GM18517 (cell line): Measurements from ENCODE around the gene MRLN.
"Not testable (repeated sequence)": the region's sequence is repeated elsewhere in the genome, so short reads cannot be mapped to it uniquely, and the experiment has no call there.

Experiments used
- ATAC-seq: cut with Tn5 transposase; IDR thresholded peaks from one replicate; pipeline ENCODE4 v1.9.1; 2021; ENCODE audit warnings: mild to moderate bottlenecking, moderate library complexity; ENCODE audit not compliant: unreplicated experiment

MRLN gene

DNA sequence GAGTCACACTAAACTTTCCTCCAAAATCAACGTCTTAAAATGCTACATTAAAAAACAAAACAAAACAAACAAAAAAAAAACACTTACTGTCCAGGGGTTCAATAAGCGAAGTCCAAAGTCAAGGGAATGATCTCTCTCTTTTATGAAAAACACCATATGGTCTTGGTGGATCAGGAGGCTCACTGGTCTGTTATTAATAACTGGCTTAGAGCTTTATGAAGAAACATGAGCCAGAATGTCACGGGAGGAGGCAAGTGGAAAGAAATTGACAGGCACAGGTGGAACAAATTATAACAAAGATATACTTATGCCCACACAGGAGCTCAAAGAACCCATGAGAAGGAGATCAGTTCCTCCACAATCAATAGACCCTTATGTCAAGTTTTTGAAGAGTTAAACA lies at the start of gene MRLN:
Gene MRLN (minus strand): TSS at position 189 of the 400 bp plus-strand sequence.
- ATAC-seq, result no peak

DNA sequence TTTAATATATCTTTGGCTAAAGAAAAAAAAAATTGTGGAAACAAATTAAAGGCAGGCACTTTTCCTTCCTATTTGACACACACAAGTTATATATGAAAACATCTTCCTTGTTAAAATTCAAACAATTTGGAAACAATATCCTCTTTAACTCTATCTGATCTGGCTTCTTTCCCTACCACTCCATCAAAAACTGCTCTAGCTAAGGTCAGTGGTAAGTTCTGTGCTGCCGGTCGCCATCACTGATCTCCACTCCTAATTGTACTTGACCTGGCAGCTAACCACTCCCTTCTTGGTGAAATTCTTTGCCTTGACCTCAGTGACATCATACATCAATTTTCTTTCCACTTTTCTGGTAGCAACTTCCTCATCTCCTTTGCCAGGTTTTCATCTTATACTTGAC lies 47.9 kb upstream of the MRLN start:
- ATAC-seq, result no peak

DNA sequence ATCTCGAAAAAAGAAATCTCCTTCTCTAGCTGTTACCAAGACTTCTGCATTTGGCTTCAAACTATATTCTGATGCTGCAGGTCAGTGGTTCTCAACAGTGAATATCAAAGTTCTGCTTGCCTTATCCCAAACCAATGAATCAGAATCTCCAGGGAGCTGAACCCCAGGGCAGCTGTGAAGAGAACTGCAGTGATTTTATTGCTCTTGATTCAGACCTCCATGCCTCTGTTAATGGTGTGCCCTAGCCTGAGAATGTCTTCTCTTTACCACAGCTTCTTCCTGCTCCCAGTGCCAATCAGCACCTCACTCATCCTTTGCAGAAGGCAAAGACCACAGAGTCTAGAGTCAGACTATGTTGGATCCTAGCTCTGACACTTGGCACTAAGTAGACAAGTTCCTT lies 46.2 kb upstream of the MRLN start:
- no peak for ATAC-seq

DNA sequence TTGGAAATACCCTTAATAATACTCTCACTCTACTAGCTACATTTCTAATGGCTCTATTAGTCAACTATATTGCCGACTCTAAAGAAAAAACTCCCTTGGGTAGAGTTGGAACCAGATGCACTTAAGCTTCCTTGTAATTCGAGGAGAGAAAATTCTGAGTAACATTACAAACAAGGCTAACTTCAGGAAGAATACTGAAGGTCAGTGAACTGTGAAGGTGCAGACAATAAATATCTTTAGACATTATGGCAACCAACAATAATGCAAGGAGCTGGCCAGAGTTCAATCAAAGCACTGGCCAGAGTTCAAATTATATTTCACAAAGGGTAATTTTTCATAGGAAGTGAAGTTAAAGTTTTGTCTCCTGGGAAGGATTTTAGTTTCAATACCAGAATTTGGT lies 40.7 kb upstream of the MRLN start:
- ATAC-seq, result no peak

DNA sequence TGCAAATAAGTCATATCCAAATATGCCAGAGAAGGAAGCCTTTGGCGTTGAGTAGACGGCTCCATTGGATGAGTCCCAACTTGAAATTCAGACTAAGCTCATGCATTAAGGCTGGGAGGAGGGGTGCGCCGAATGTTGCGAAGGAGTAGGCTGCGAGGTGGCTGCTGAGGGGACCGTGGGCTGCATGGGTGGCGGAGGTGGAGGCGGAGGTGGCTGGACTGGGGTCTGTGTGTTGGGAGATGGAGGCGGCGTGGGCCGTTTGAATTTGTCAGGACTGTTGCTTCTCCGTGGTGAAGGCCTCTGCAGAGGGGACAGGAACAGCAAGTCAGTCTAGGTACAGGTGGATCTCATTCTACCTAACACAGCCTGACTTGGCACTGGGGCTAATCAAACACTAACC lies 39.6 kb upstream of the MRLN start:
- ATAC-seq, result no peak

DNA sequence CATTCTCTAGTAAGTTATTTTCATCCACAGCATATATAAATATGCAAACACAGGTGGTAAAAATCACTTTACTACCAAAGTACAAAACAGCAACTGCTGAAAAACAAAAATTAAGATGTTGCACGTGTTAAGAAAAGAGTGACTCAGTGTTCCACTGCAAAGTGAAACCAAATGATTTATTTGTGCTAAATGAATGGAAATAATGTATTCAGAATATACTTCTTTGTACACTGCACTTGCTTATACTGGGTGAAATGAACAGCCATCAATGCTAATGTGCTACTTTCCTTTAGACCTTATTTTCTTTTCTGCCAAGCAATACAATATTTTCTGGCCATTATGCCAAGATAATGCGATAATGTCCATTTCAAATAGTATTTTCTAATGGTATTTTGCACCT lies 38.3 kb upstream of the MRLN start:
- no peak for ATAC-seq

DNA sequence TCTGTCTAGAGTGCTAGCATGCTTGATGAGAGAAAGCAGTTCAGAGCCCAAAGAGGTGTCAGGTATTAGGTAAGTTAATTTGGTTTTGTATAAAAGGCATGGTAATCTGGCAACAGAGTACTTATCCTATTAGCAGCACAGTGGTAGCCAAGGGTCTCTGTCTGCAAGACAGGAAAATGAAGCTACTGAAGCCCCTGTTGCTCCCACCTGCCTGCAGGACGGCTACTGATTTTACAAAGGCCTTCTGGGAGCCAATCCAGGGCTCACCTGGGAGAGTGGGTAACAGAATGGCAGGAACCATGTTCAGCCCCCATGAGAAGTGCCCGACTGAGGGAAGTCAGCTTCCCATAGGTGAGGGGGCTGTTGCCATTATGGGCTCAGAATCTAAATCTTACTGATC lies 36.8 kb upstream of the MRLN start:
- ATAC-seq, result not testable (repeated sequence)

DNA sequence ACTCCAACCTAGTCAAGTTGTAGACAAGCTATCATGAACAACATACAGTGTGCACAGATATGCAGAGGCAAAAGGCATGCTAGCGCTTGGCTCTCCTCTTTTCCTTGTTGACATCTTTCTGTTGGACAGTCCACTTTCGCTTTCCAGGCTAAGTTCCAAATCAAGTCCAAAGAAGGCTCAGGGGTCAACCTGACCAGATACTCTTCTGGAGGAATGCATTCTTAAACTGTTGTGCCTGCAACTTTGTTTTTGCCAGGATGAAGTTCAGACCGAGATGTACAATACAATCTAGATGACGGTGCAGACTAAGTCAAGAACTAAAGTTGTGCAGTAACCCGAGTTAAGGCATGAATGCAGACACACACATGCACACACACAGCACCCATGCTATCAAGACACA lies 35.7 kb upstream of the MRLN start:
- not testable (repeated sequence) for ATAC-seq

DNA sequence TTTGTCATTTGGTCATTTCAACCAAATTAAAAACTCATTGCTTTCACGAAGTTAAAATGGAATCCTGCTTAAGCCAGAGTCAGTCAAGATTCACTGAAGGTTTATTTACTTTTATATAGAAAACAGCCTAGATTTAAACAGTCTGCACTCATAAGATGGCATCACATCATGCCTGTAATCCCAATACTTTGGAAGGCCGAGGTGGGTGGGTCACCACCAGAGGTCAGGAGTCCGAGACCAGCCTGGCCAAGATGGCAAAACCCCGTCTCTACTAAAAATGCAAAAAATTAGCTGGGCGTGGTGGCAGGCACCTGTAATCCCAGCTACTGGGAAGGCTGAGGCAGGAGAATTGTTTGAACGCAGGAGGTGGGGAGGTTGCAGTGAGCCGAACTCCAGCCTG lies 33.8 kb upstream of the MRLN start:
- ATAC-seq, result not testable (repeated sequence)

DNA sequence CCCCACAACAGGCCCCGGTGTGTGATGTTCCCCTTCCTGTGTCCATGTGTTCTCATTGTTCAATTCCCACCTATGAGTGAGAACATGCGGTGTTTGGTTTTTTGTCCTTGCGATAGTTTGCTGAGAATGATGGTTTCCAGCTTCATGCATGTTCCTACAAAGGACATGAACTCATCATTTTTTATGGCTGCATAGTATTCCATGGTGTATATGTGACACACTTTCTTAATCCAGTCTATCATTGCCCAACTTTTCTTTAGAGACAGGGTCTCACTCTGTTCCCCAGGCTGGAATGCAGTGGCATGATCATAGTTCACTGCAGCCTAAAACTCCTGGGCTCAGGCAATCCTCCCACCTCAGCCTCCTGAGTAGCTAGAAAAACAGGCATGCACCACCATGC lies 32.2 kb upstream of the MRLN start:
- not testable (repeated sequence) for ATAC-seq

DNA sequence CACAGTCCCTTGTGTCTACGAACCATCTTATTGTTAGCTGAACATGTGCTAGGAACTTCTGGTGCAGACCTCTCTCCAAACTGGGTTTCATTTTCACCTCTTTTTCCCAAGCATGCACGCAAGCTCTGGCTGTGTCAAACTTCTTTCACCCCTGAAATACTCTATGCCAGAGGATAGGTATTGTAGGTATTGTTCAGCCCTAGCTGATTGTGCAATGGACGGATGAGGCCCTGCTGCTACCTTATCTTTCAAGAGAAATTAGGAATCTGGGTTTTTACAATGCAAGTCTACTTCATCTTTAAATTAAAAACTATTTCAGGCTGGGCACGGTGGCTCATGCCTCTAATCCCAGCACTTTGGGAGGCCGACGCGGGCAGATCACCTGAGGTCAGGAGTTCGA lies 28.3 kb upstream of the MRLN start:
- ATAC-seq, result no peak

DNA sequence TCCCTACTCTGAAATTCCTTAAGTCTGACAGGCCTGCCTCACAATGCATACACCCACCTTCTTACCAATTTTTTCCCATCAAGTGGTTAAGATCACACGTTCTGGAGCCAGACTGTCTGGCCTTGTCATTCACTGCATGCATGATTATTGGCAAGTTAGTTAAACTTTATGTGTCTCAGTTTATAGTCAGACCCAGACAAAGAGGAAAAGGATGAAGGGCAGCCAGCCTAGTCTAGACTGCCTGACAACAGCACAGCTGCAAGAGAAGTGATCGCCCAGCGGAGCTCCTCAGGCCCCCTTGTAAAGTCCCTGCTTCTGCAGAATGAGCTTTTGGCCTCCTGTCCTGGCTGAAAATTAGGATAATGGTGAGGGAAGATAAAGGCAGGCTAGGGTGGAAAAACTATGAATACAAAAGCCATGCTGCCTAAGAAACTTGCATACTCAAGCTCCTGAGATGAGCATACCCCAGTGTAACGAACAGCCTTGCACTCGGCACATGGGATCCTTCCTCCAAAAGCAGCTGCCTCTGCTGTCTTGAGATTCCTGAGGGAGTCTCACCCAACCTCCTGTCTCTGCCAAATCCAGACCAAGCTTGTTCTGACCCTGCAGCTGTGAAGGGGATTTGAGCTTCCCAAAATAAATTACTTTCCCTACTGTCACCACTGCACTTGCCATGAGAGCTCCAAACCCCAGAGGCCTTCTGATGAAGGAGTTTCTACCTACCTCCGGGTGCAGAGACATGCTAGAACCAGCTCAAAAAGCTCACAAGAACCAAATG lies 26.7 kb upstream of the MRLN start:
- no peak for ATAC-seq

DNA sequence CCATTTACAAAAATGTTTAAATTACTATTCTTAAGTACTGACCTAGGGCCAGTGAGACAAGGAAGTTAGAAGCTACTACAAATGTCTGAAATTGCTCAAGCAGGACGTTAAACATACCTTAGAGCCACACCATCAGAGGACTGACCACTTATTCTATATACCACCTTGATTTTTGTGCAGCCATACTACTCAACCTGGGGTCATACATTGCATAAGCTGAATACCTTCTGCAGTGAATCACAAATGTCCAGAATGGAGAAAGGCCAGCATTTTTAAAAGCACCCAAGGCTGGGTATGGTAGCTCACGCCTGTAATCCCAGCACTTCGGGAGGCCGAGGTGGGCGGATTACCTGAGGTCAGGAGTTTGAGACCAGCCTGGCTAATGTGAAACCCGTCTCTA lies 21.2 kb upstream of the MRLN start:
- no peak for ATAC-seq

DNA sequence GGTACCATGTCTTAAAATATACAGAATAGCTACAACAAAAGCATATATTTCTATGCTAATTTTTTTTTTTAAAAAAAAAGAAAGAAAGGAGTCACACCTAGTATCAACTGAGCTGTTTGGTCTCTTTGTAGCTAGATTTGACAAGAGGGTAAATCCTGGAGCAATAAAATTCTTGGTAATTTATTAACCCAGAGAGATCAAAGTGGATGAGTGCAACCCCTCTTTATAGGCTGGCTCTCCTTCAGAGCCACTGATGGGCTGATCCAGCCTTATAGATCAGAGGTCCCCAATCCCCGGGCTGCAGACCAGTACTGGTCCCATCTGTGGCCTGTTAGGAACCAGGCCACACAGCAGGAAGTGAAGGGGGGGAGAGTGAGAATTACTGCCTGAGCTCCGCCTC lies 19.8 kb upstream of the MRLN start:
- no peak for ATAC-seq

DNA sequence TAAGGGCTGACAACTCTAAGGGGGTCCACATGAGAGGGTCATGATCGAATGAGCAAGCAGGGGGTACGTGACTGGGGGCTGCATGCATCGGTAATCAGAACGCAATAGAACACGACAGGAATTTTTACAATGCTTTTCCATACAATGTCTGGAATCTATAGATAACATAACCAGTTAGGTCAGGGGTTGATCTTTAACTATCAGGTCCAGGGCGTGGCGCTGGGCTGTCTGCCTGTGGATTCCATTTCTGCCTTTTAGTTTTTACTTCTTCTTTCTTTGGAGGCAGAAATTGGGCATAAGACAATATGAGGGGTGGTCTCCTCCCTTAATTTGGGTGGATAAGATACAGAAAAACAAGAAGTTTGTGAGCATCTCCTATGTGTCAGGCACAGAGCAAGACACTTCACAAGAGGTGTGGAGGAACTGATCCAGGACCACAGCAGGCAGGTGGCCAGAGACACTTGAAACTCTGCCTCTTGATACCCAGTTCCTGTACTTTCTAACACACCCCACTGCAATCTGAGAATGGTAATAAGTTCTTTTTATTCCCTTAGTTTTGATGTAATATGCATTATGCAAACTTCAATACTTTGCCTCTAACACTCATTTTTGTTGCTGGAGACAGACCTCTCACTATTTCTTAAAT lies 18.0 kb upstream of the MRLN start:
- no peak for ATAC-seq

DNA sequence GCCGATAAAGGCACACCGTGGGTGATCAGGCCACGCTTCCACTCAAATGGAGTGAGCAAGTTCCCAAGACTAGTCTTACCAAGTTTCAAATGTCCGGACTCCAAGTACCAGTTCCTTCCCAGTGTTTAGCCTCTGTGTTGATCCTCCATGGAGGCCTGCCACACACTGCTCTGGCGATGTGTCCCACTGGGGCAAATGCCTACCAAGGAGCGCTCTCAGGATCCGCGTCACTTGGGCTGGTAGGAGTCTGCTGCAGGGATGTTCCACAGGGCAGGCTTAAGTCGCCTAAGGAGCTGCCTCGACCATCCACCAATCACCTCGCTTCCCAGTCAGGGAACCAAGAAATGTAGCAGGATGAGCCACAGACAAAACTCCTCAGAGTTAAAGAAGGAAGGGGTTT lies 17.4 kb upstream of the MRLN start:
- ATAC-seq, result no peak

DNA sequence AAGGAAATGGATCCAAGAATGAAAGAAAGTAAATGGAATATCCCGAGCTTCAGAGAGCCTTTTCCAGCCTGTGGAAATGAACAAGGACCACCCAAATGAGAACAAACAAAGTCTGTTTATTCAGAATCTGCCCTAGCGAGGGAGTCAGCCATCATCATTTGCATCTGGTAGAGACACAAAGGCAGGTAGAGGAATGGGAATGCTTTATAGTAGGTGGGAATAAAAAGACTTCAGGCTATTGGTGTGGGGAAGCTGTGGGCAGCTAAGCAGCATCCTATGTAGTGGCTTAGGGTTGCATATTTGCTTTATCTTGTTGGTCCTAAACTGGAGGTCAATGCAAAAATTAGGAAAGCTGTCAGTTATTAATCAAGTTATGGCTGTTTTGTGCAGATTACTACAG lies 9.2 kb upstream of the MRLN start:
- no peak for ATAC-seq

DNA sequence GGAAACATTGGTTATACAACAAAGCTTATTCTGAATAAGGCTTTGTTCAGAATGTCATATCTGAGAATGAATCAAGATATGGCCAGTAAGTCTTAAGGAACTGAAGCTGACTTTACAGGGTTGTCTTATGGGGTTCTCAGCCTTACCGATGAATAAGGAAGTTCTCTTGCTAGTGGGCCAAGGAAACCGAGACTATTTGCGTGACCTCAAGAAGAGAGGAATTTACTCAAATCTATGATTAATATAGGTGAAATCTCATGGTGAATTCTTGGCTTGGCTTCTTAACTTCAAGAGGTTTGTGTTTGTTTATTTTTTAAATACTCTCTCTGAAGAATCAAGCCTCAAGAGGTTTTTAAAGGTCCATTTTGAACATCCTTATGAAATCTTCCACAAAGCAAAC lies 4.7 kb upstream of the MRLN start:
- ATAC-seq, result no peak

DNA sequence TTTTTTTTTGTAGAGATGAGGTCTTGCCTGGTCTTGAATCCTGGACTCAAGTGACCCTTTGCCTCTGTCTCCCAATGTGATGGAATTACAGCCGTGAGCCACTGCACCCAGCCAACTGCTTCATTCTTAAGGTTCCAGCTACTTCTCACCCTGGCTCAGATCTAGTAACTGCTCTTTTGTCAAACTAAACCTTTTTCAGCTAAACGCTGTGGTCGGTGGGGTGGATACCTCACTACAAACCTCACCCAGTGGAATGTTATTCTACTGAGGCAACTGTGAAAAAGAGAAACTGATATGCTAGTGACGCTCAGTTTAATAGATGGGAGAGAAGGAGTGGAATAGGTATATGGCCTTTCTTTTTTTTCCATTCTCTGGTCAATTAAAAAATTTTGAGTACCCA lies 1.7 kb upstream of the MRLN start:
- no peak for ATAC-seq

DNA sequence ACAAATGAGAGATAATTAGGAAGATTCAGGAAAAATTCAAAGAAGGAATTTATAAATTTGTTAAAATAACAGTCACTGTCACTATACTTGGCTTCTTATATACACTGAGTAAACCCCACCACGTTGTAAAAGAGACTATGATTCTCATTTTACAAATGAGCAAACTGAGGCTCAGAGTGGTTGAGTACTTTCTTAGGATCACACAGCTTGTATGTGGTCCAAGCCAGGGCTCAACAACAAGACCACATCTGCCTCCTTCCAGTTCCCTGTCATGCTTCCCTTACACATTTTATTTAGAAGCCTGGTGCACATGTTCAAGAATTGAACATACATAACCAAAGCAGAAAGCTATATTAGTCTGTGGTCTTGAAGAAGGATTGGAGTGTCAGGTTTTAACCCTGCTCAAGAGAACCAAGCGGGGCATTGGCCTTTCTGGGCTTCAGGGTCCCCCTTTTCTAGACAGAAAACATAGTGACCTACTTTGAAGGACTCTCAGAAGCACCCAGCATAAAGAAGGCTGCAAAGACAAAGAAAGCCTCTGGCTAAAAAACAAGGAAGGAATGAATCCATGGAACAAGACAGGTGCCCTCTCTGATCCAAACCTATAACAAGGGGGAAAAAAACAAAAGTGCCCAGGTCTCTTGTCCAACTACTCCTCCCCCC lies 846 bp downstream of the MRLN start:
- no peak for ATAC-seq

DNA sequence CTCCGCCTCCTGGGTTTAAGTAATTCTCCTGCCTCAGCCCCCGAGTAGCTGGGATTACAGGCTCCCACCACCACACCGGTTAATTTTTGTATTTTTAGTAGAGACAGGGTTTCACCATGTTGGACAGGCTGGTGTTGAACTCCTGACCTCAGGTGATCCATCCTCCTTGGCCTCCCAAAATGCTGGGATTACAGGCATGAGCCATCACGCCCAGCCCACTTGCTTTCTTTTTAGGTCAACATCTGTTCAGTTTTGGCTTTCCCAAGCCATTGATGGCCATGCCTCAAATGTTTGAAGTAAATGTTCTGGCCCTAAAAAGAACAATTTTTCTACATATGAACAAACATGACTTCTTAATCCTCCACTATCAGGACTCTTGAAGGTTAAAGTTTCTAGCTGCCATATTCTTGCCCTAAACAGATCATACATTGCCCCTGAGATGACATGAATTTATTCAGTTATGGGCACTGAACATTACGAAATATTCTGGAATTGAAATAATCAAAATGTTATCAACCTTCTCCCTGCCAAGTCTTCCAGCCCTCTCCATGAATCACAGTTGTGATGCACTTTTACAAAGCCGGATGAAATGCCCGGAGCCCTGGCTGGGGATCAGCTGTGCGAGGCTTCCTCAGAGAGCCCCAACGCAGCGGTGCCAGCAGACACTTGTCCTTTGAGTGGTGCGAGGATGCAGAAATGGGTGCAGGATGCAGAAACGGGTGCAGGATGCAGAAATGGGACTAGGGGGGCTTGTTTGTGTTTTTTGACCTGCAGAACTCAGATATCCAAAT lies 2.9 kb downstream of the MRLN start:
- ATAC-seq, result no peak
